NT2/D1 (cell line): ENCODE results near the gene PARD6A.

Experiments used
- SUZ12 ChIP-seq: IDR thresholded peaks from 2 replicates; pipeline ENCODE4 v1.6.1; 2011; ENCODE audit not compliant: insufficient read length, insufficient read depth; ENCODE audit errors: extremely low read depth
- ZNF274 ChIP-seq: IDR thresholded peaks from 2 replicates; pipeline ENCODE4 v1.6.1; 2011; ENCODE audit warnings: mild to moderate bottlenecking, low read depth, low read length

DNA sequence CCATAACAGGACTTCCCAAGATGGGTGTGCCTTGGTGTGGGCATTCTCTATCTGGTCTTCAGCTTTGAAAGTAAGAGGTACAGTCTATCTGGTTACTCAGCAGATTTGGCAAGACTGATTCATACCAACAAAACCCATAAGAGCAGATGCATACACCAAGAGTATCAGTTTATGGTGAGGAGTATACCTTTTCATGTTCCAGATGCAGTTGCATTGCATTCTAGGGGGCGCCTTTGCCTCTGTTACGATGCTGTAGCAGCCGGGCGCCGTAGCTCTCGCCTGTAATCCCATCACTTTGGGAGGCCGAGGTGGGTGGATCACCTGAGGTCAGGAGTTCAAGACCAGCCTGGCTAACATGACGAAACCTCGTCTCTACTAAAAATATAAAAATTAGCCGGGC lies 47.0 kb upstream of the PARD6A start:
- no peak for TF ChIP-seq SUZ12
- no peak for TF ChIP-seq ZNF274
